ENCODE results near the gene FKBP10.
A peak's percentile ranks its signal among the peaks of the same experiment; 100 is the strongest.

FKBP10 gene

DNA sequence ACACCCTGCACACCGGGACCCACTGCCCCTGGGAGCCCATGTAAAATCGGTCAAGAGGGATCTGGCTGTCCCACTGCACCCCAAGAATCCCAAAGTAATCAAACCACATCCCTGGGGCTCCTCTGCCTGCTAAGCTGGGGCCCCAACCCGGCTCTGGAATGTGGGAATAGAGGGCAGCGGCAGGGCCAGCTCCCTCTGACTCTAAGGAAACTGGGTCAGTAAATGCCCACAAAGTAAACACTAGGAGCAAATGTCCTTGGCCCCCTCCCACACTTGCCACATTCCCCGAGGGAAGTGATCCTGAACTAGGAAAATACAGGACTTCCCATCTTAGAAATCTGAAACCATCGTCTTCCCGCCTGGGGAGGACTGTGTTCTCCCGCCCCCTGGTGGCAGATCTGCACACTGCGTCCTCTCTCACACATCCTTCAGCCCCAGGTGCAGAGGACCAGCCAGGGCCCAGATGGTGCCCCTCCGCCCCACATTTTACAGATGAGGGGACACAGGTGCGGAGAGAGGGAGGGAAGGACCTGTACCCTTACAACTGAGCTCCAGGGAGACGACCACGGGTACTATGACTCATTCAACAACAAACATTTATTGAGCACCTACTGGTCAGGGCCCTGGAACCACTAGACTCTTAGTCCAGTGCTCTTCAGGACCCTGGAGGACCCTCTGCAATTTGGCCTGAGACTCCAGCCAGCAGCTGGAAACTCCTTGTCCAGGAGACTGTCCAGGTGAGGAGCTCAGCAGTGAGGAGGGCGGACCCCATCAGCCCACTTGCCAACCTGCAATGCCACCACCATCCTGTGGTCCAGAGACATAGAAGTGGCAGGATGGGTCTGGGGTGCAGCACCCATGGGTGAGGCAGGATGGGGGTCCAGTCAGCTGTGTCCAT lies 11.2 kb upstream of the FKBP10 start:
- Histone ChIP-seq H3K27me3 (ENCODE audit: insufficient read depth, poor library complexity, severe bottlenecking) (no peaks in the 10 kb centered on the region), H3K27ac (replicated peaks) (no peak overlapping the region), H3K4me3 (replicated peaks; ENCODE audit: insufficient read depth, low read length) (no peak overlapping the region)
- peak in 1 of 2 experiments; percentile 59 for DNase-seq (ENCODE audit: low read depth in 1 of 2, low spot score in 1 of 2)
- TF ChIP-seq, protein P1, sequence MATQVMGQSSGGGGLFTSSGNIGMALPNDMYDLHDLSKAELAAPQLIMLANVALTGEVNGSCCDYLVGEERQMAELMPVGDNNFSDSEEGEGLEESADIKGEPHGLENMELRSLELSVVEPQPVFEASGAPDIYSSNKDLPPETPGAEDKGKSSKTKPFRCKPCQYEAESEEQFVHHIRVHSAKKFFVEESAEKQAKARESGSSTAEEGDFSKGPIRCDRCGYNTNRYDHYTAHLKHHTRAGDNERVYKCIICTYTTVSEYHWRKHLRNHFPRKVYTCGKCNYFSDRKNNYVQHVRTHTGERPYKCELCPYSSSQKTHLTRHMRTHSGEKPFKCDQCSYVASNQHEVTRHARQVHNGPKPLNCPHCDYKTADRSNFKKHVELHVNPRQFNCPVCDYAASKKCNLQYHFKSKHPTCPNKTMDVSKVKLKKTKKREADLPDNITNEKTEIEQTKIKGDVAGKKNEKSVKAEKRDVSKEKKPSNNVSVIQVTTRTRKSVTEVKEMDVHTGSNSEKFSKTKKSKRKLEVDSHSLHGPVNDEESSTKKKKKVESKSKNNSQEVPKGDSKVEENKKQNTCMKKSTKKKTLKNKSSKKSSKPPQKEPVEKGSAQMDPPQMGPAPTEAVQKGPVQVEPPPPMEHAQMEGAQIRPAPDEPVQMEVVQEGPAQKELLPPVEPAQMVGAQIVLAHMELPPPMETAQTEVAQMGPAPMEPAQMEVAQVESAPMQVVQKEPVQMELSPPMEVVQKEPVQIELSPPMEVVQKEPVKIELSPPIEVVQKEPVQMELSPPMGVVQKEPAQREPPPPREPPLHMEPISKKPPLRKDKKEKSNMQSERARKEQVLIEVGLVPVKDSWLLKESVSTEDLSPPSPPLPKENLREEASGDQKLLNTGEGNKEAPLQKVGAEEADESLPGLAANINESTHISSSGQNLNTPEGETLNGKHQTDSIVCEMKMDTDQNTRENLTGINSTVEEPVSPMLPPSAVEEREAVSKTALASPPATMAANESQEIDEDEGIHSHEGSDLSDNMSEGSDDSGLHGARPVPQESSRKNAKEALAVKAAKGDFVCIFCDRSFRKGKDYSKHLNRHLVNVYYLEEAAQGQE (IDR thresholded peaks at IDR 0.05; ENCODE audit: insufficient replicate concordance, low read depth): no peak
- TF ChIP-seq GABPA (IDR thresholded peaks at IDR 0.05; ENCODE audit: low read depth) (no peak), SPI1 (IDR thresholded peaks at IDR 0.05; ENCODE audit: borderline replicate concordance, low read depth) (peak; percentile 6; the same call in 1 of the 2 replicates)
- TF ChIP-seq, protein P2, sequence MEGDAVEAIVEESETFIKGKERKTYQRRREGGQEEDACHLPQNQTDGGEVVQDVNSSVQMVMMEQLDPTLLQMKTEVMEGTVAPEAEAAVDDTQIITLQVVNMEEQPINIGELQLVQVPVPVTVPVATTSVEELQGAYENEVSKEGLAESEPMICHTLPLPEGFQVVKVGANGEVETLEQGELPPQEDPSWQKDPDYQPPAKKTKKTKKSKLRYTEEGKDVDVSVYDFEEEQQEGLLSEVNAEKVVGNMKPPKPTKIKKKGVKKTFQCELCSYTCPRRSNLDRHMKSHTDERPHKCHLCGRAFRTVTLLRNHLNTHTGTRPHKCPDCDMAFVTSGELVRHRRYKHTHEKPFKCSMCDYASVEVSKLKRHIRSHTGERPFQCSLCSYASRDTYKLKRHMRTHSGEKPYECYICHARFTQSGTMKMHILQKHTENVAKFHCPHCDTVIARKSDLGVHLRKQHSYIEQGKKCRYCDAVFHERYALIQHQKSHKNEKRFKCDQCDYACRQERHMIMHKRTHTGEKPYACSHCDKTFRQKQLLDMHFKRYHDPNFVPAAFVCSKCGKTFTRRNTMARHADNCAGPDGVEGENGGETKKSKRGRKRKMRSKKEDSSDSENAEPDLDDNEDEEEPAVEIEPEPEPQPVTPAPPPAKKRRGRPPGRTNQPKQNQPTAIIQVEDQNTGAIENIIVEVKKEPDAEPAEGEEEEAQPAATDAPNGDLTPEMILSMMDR (IDR thresholded peaks at IDR 0.05; ENCODE audit: insufficient read depth, low read length): peak; percentile 92

DNA sequence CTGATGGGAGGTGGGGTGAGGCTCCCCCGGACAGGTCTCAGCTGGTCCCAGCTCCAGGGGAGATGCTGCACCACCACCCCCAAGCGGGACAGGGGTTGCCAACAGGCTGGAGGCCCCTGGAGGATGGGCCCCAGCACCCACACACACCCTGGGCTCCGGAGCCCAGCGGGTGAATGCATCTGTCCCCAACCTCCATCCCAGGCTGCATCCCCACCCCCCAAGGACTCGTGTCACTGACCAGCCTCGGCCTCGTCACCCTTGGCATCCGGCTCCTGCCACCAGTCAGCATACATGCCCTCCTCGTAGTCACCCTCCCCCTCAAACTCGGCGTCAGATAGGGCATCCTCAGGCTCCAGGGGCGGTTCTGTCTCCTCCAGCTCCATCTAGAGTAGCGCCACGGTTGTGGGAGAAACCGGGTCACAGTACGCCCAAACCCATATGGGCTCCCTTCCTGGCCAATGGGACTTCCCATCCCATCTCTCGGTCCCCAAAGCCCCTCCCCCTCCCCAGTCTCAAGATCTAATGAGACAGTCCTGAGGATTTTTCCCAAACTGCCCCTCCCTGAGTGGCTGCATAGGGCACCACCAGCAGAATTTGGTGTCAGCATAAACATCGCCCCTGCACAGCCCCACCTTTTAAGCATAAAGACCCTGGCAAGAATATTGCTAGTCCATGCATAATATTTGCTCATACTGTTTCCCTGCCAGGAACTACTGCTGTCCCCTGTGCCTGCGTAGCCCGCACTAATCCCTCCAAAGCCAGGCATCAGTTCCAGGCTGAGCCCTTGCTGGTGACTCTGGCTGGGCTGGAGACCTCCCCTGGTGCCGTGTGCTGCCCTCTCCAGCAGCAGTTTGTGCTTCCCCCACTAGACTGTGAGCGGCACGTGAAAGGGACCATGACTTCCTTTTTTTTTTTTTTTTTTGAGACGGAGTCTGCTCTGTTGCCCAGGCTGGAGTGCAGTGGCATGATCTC lies 9.5 kb upstream of the FKBP10 start:
- Histone ChIP-seq H3K27me3 (ENCODE audit: insufficient read depth, poor library complexity, severe bottlenecking) (no peaks in the 10 kb centered on the region), H3K27ac (replicated peaks) (no peak overlapping the region), H3K4me3 (replicated peaks; ENCODE audit: insufficient read depth, low read length) (no peak overlapping the region)
- peak in 1 of 2 experiments; percentile 52 for DNase-seq (ENCODE audit: low read depth in 1 of 2, low spot score in 1 of 2)
- TF ChIP-seq SPI1 (IDR thresholded peaks at IDR 0.05; ENCODE audit: borderline replicate concordance, low read depth): peak; percentile 87
- TF ChIP-seq POLR2AphosphoS5 (IDR thresholded peaks at IDR 0.05; ENCODE audit: low read depth): no peak
- TF ChIP-seq, protein P1 (IDR thresholded peaks at IDR 0.05; ENCODE audit: insufficient replicate concordance, low read depth): no peak
- no peak for TF ChIP-seq GABPA (IDR thresholded peaks at IDR 0.05; ENCODE audit: low read depth)

DNA sequence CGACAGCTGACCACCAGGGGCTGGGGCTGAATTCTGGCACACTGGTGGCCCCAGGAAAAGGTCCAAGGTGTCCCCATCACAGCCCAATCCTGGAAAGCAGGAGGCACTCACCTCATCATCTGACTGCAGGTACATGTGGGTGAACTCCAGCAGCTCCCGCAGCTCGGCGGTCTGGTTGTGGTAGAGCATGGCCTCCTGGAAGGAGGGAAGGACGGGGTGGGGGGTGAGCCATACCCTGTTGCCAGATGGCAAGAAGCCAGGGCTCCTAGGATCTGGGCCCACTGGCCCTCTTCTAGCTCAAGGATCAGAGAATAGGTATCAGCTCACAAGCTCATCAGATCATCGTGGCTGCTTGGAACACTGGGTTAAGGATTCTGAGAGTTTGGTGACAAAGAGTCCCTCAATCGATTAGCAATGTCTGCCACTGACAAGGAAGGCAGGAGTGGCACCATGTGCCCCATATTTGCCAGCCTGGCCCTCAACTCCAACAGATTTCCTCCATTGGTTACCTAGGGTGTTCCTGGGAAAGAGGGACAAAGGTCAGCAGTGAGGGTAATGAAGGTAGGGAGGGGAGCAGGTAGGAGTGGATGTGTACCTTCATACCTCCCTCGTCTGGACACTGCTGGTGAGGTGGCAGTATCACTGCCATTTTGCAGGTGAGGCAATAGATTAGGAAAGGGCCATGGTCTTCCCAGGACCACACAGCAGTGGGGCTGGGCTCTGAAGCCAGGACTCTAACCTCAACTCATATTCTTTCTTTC lies 5.9 kb upstream of the FKBP10 start:
- no peak for DNase-seq (ENCODE audit: low read depth in 1 of 2, low spot score in 1 of 2)
- H3K27me3 ChIP-seq (ENCODE audit: insufficient read depth, poor library complexity, severe bottlenecking): peaks cover 12% of the 10 kb centered on the region
- H3K4me3 ChIP-seq (replicated peaks; ENCODE audit: insufficient read depth, low read length): no peak overlapping the region
- TF ChIP-seq SPI1 (IDR thresholded peaks at IDR 0.05; ENCODE audit: borderline replicate concordance, low read depth) (no peak), POLR2AphosphoS5 (IDR thresholded peaks at IDR 0.05; ENCODE audit: low read depth) (no peak), GABPA (IDR thresholded peaks at IDR 0.05; ENCODE audit: low read depth) (no peak)
- TF ChIP-seq, protein P1 (IDR thresholded peaks at IDR 0.05; ENCODE audit: insufficient replicate concordance, low read depth): no peak
- TF ChIP-seq, protein P2 (IDR thresholded peaks at IDR 0.05; ENCODE audit: insufficient read depth, low read length): no peak
- H3K27ac ChIP-seq (replicated peaks): no peak overlapping the region
